HG02870 (cell line): ENCODE results near the gene DGAT2L6.

Experiments
- ATAC-seq: cut with Tn5 transposase; IDR thresholded peaks from one replicate; pipeline ENCODE4 v1.9.1; 2021; ENCODE audit warnings: mild to moderate bottlenecking, moderate library complexity; ENCODE audit not compliant: unreplicated experiment

Gene DGAT2L6, protein sequence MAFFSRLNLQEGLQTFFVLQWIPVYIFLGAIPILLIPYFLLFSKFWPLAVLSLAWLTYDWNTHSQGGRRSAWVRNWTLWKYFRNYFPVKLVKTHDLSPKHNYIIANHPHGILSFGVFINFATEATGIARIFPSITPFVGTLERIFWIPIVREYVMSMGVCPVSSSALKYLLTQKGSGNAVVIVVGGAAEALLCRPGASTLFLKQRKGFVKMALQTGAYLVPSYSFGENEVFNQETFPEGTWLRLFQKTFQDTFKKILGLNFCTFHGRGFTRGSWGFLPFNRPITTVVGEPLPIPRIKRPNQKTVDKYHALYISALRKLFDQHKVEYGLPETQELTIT

DNA sequence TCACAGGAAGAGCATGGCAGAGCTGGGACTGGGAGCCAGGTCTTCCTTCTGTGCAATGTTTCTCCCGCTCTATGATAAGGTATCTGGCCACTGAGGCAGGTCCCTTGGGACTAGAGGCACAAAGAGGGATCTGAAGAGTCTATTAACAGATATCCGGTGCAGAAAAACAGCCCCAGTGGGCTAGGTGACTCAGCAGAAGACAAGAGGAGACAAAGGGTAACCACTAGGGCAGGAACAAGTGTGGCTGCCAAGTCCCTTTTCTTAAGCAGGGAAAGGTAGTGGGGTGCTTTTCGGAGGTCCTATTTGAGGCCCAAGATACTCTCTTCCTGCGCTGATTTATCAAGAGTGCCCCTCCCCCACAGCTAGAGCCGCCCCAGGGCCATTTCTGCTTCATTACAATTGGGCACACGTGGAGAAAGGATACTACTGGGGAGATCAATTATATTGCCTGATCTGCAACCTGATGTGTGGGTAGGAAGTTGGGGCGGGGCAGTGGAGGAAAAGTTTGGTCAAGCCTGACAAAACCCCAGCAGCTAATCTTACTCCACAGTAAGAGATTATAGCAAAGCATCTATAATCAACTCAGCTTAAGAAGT, at the start of gene DGAT2L6:
DGAT2L6 (plus strand) TSS at position 546 of the 596 bp plus-strand sequence. CDS start 100 bp downstream, outside the sequence.
- no peak for ATAC-seq

DNA sequence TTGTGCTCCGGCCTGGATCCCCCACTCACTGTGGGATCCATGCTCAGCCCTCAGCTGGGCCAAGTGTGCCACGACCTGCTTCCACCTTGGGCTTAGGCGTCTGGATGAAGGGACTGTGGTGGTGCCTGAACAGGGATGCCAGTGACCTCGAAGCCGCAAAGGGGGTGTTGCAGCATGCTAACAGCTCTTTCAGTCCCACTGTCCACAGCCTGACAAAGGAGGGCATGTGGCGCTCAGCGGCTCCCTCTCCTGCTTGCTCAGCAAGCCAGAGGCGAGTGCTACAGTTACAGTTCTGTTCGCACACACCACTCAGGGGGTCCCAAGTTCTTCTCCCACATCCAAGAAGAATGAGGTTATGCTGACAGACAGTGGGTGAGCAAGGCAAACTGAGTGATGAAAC, 49.2 kb upstream of the DGAT2L6 start:
- ATAC-seq, result no peak

- ATAC-seq, result no peak
Measured at GRCh38 chrX:70129816-70130215, 47.5 kb upstream of the DGAT2L6 start.

- no peak for ATAC-seq
Measured at GRCh38 chrX:70132224-70132623, 45.1 kb upstream of the DGAT2L6 start.

DNA sequence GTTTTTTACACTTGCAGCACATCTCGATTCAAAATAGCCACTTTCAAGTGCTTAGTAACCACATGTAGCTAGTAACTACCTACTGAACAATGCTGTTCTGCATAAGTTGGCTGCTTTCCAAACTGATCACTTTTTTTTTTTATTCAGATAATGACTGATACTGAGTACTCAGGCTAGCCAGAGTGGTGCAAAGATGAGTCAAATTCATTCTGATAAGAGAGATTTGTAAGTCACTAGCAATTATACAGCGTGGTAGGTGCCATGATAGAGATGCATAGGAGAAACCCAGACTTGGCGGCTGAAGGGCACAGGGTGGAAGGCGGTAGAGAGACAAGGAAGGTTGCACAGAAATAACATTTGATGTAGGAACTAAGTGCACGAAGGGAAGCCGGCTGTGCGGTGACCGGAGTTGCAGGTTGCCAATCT, 44.4 kb upstream of the DGAT2L6 start:
- ATAC-seq, result peak; percentile 26

DNA sequence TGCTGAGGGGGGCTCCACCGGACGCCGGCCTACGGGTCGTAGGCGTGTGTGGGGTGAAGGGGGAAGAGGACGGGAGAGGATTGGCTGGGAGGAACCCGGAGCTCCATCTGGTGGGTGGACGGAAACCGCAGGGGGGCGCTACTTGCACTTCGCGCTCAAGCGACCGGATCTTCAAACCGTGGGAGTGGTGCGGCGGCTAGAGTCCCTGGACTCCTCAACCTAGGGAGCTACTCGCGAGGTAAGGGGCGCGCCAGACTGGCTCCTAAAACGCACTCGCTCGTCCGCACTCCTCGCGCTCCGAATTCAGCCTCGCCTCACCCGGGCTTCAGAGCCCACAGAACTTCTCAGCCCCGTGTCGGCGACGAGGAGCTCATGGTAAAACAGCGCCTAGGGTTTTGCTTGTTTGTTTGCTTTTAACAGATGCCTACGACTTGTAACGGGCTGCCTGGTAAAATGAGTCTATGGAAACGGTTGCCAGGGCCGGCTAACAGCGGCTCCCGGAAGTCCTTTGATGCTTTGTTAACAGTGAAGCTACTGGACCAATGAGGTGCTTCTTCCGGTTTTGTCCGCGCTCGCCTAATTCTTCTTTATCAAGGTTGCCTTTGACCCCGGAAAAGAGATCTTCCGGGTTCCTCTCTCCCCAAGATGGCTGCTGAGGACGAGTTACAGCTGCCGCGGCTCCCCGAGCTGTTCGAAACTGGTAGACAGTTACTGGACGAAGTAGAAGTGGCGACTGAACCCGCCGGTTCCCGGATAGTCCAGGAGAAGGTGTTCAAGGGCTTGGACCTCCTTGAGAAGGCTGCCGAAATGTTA, 43.8 kb upstream of the DGAT2L6 start, which contains the start of gene IGBP1:
IGBP1 (plus strand) TSS at position 145 of the 813 bp plus-strand sequence; CDS start at position 646, 501 bp downstream.
- peak; percentile 87 for ATAC-seq

- ATAC-seq, result peak; percentile 7
Measured at GRCh38 chrX:70134116-70134477, 43.2 kb upstream of the DGAT2L6 start.

GRCh38 chrX:70138622-70139021, 38.7 kb upstream of the DGAT2L6 start:
- no peak for ATAC-seq

- no peak for ATAC-seq
Measured at GRCh38 chrX:70139736-70140135, 37.5 kb upstream of the DGAT2L6 start.

- no peak for ATAC-seq
Measured at GRCh38 chrX:70141373-70141772, 35.9 kb upstream of the DGAT2L6 start.

DNA sequence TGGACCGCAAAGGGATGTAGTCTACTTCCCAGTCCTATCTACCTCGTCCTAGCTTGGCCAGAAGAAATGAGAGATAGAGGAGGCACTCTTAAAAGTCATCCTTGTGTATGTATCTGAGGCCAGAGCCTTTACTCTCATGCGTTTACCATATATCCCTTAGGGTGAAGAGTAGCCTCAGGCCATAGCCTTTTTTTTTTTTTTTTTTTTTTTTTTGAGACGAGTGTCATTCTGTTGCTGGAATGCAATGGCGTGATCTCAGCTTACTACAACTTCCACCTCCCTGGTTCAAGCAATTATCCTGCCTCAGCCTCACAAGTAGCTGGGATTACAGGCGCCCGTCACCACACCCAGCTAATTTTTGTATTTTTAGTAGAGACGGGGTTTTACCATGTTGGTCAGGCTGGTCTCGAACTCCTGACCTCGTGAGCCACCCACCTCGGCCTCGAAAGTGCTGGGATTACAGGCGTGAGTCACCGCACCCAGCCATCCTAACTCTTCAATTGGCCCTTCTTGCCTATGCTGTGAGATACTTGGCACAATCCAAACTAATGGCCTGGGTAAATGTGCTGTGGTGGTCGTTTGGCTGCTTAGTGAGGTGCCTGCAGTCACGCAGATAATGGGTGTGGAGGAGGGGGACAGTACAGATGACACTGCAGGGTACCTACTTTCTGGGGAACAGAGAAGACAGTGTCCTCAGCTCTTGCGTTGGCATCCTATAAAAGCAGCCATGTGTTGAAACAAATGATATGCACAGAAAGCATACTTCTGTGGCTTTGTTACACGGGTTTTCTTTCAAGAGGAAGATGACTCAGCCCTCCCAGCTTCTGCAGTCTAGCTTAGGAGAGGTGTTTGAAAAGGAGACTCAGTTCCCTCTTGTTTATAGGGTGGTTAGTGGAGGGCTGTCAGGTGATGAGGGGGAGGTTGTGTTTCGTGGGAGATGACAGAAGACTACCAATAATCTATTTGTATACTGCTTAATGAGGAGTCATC, 10.4 kb upstream of the DGAT2L6 start:
- ATAC-seq, result no peak

DNA sequence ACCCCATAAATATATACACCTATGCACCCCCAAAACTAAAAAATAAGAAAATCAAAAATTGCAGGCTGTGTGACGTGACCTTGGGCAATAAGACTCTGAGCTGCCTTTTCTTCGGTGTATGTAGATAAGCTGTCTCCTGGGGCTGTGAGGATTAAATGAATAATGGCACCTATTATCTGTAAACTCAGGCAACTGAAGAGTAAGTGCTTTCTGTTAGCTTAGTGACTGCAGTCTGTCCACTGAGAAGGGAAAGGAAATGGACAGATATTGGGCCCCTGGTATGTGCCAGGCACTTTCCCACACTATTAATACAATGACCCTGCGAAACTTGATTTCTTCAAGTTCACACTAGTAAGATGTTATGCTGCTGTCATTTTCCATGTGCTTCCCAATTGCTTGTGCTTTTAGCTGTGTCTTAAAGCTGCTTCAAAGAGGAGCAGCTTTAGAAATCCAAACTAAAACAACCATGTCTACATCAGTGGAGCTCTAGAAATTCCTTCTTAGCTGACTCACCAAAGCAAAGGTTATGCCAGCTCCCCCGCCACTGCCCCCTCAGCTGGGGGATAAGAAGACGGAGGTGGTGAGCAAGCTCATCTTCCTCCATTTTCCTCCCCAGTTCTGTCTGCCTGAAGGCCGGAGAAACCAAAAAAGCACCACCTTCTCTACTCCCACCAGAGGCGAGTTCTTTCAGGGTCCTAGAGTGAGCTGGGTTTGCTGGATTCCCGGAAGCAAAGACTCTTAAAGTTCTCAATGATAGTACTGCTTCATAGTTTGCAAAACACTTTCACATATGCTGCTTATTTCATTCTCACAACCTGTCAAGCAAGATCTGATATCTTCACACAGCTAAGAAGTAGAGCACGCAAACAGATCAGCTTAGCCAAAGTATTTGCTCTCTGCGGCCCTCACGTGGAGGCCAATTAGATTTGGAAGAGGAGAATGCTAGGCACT, 8.8 kb upstream of the DGAT2L6 start:
- no peak for ATAC-seq

DNA sequence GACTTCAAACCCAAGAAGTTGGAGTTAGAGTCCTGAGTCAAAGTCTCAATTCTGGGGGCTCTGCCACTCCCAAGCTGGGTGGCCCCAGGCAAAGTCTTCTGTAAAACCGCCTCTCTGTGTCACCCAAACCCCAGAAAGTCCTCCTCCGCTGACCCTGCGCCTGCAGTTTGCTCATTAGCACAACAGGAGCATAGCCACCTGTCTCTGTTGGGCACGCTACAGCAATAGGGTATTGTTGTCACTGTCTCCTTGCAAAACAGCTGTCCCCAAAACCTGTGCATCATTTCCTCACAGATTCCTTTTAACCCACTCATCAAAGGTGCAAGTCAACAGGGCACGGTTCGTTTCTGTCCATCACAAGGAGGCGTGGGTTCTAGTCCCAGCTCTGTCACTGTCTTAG, 8.0 kb upstream of the DGAT2L6 start:
- ATAC-seq, result no peak

DNA sequence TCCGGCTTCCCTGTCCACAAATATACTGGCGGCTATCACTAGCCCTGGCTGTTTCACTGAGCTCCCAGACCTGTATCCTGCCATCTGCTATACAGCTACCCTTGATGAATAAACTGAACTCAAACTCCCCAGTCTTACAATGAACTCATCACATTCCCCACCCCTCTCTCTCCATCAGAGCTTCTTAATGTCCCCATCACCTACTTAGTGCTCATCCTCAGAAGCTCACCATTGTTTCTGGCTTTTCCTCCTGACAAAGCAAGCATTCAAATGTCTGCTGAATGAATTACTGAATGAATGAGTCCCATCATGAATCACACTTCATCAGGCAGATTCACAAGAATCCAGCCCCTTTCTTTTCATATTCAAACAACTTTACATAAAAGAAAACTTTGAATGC, 5.7 kb upstream of the DGAT2L6 start:
- ATAC-seq, result no peak

GRCh38 chrX:70172221-70172620, 5.1 kb upstream of the DGAT2L6 start:
- ATAC-seq, result no peak

DNA sequence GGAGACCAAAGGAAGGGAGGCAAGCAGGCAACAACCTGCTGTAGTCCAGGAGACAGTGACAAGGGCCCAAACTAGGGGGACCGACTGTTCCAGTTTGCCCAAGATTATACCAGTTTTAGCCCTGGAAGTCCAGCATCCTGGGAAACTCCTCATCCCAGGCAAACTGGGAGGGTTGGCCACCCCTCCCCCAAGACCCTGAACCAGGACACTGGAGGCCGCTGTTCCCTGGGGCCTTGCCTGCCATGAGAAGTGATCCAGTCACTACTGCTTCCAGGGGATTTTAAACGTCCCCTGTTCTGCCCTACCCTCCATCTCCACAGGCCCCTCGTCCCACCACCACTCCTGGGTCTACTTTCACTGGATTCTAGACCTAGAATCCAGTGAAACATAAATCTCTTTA, 4.3 kb upstream of the DGAT2L6 start:
- no peak for ATAC-seq

DNA sequence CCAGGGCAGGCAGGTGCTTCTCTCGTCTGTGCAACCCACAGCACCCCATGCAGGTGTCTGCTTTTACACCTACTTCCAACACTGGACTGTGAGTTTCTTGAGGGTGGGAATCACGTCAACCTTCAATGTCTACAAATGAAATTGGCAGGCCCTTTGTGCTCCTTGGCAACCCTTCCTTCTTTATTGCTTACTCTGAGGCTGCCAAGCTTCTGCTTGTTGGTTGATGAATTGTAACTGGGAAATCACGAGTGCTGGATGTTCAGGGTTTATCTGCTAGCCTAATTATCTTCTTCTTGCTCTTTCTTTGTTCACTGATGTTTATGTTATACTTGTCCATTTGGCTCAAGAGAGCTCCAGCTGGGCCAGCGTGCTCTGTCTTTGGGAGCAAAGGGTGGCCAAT, 2.5 kb upstream of the DGAT2L6 start:
- ATAC-seq, result no peak

DNA sequence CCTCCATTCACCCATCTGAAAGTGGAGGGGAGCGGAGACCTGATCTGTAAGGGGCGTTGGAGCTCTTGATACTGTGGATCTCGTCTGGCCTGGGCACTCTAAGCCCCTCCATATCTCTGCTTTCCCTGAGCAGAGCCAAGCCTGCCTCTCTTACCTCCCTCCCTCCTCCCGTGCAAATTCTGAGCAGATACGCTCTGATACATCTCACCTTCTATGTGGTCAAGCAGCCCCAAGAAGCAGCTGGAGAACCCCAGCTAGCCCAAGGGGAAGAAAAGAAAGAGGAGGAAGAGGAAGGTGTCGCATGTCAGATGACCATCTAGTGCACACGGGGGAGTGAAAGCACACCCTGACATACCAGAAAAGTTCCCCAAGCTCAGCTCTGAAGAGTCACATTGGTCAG, 1.9 kb upstream of the DGAT2L6 start:
- no peak for ATAC-seq

DNA sequence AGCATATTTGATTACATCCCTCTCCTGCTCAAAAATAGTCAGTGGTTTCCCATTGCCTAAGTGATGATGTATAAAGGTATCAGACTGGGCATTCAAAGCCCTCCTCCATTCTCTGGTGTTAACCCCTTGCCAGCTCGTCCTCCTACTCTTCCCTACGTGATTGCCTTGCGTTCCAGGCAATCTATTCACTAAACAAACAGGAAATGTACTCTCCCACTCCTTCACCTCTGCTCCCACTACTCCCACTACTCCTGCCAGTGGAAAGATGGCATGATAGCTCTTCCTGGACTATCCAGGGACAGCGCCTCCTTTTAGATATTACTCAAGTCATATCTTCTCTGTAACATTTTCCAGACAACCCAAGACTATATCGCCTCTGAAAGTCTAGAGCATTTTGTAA, 5.8 kb downstream of the DGAT2L6 start:
- no peak for ATAC-seq
